Type B pancreatic cell (in vitro differentiated cells): ENCODE measurements around the gene PALD1. TPM values are rescaled to one million over a fixed set of nuclear protein-coding genes. Genes with fewer than 3 reads are reported as not detected.

ENCODE experiments used
- DNase-seq: peaks from one replicate; pipeline ENCODE4 v3.0.0; 2021; ENCODE audit warnings: mixed read lengths; ENCODE audit not compliant: unreplicated experiment; ENCODE audit errors: extremely low spot score
- H3K27ac Mint-ChIP-seq: 2 replicates; pipeline ENCODE4 v1.8.0; 2021; ENCODE audit warnings: mild to moderate bottlenecking, mixed read lengths
- H3K27me3 Mint-ChIP-seq: 2 replicates; pipeline ENCODE4 v1.8.0; 2021; ENCODE audit warnings: mixed read lengths
- H3K36me3 Mint-ChIP-seq: 2 replicates; pipeline ENCODE4 v1.8.0; 2021; ENCODE audit warnings: mixed read lengths
- H3K4me1 Mint-ChIP-seq: one replicate; pipeline ENCODE4 v1.8.0; 2021; ENCODE audit warnings: mixed read lengths; ENCODE audit not compliant: unreplicated experiment
- H3K4me3 Mint-ChIP-seq: 2 replicates; pipeline ENCODE4 v1.8.0; 2021; ENCODE audit warnings: mild to moderate bottlenecking, mixed read lengths
- H3K9me3 Mint-ChIP-seq: 2 replicates; pipeline ENCODE4 v1.8.0; 2021; ENCODE audit warnings: mixed read lengths
- CTCF ChIP-seq: fragments of 200-600 bp; sonication (generic); conservative IDR thresholded peaks from 2 replicates; pipeline ENCODE4 v1.5.0; 2021; ENCODE audit warnings: antibody characterized with exemption, mild to moderate bottlenecking
- total RNA-seq: library from RNA; stranded (reverse); gene quantifications from 2 replicates; pipeline ENCODE4 v1.2.1, GENCODE V29; 2021; ENCODE audit warnings: low replicate concordance

Gene PALD1
- total RNA-seq, 1 donor from 2014 or later, result 9.6 TPM

- TF ChIP-seq CTCF, result peak; percentile 72
- H3K9me3 Mint-ChIP-seq, result no peaks in the 10 kb centered on the region
- H3K4me1 Mint-ChIP-seq, result peaks cover 23% of the 10 kb centered on the region
- H3K27ac Mint-ChIP-seq, result no peak overlapping the region
- no peak overlapping the region for H3K4me3 Mint-ChIP-seq
- peaks cover 4% of the 10 kb centered on the region for H3K27me3 Mint-ChIP-seq
- H3K36me3 Mint-ChIP-seq, result peaks cover 4% of the 10 kb centered on the region
- no peak for DNase-seq
These were observed 61.7 kb downstream of the PALD1 start for GRCh38 chr10:70540089-70540788.

- Mint-ChIP-seq H3K9me3 (no peaks in the 10 kb centered on the region), H3K4me1 (peaks cover 23% of the 10 kb centered on the region), H3K36me3 (peaks cover 4% of the 10 kb centered on the region), H3K27me3 (peaks cover 4% of the 10 kb centered on the region), H3K27ac (no peak overlapping the region), H3K4me3 (no peak overlapping the region)
- peak; percentile 16 for TF ChIP-seq CTCF
- DNase-seq, result no peak
These were observed 62.3 kb downstream of the PALD1 start for GRCh38 chr10:70540789-70541360.

GRCh38 chr10:70541736-70542564 lies 63.4 kb downstream of the PALD1 start:
- no peaks in the 10 kb centered on the region for H3K9me3 Mint-ChIP-seq
- peaks cover 14% of the 10 kb centered on the region for H3K4me1 Mint-ChIP-seq
- peak overlapping the region; percentile 0 for H3K27ac Mint-ChIP-seq
- H3K36me3 Mint-ChIP-seq, result peaks cover 4% of the 10 kb centered on the region
- H3K4me3 Mint-ChIP-seq, result no peak overlapping the region
- no peak for DNase-seq
- TF ChIP-seq CTCF, result no peak
- H3K27me3 Mint-ChIP-seq, result no peaks in the 10 kb centered on the region

- Mint-ChIP-seq H3K27ac (peak overlapping the region; percentile 0), H3K4me1 (peaks cover 14% of the 10 kb centered on the region), H3K9me3 (no peaks in the 10 kb centered on the region), H3K4me3 (no peak overlapping the region), H3K27me3 (no peaks in the 10 kb centered on the region), H3K36me3 (peaks cover 4% of the 10 kb centered on the region)
- no peak for DNase-seq
- TF ChIP-seq CTCF, result no peak
These were observed 64.0 kb downstream of the PALD1 start for GRCh38 chr10:70542565-70542938.

- Mint-ChIP-seq H3K27me3 (no peaks in the 10 kb centered on the region), H3K4me3 (no peak overlapping the region), H3K27ac (no peak overlapping the region), H3K36me3 (peaks cover 4% of the 10 kb centered on the region), H3K9me3 (no peaks in the 10 kb centered on the region), H3K4me1 (peaks cover 14% of the 10 kb centered on the region)
- no peak for TF ChIP-seq CTCF
- DNase-seq, result no peak
These were observed 65.3 kb downstream of the PALD1 start for GRCh38 chr10:70543911-70544310.
